ENCODE measurements around the gene SHCBP1L.

The SHCBP1L gene

DNA sequence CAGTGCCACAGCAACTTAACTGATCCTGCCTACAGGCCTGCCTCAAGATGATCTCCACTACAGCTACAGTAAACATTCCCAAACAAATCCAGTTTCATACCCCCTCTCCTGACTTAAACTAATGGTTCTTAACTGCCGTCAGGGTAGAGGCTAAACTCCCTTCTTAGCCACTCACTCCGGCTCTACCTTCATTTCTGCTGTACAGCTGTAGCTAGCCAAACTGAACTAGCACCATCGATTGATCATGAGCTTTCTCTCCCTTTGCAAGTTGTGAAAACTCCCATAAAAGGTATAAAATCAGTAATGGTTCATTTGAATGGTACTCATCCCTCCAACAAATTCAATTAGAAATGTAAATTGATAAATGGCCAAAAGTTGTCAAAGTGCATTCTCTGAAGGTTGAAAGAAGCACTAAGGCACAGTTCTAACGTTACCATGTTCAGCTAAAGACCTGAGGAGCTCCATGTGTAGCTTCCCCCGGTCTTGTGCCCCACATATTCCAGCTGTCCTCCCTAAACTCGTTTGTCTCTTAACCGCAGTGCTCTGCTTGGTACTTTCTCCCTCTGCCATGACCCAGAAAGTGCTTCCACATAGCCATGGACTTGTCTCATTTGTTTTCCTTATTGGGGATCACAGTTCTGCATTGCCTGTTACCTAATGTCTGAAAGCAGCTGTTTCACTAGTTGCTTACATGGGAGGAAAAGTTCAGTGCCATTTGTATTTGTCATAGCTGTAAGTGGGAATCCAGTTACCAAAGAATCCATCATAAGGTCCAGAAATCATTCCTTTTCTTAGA is 64.0 kb downstream of the SHCBP1L start:
- DNase-seq, result no peak

DNA sequence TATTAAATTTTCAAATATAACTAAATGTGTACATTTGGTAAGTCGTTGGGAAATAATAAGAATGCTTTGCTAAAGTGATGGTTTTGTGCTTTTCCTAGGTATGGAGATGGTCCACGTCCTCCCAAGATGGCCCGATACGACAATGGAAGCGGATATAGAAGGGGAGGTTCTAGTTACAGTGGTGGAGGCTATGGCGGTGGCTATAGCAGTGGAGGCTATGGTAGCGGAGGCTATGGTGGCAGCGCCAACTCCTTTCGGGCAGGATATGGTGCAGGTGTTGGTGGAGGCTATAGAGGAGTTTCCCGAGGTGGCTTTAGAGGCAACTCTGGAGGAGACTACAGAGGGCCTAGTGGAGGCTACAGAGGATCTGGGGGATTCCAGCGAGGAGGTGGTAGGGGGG is 66.0 kb downstream of the SHCBP1L start:
- DNase-seq, result no peak

DNA sequence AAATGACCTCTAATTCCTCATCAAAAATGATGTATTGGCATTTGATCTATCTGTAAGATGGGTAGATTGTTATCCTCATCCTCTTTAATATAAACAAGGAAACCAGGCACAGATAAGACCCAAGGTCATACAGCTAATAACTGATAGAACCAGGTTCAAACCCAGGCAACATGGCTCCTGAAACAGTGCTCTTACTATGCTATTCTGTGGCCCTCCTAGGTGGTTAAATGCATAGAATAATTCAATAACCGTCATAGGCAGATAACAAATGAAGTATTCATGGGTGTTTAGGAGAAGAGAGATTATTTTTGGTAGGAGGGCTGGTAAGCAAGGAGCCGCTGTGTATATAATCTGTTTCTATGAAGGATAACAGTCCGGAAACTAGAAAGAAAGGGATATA is 67.4 kb downstream of the SHCBP1L start:
- DNase-seq, result no peak

DNA sequence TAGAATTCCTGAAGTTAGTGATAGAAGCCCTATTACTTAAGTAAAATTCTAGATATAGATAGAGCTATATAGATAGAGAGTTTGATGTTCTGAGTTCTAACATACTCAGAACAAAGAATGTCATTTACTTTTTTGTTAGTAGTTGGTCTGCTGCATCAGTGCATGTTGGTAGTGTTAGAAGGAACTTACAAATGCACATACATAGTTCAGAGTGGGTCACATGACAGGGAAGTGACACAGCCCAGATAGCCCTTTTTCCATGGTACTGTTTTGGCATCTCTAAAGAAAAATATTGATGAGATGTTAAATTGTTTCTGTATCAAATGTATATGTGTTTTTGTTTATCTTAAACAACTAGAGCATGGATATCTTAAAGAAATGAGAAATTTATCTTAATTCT is 68.1 kb downstream of the SHCBP1L start:
- DNase-seq, result no peak

DNA sequence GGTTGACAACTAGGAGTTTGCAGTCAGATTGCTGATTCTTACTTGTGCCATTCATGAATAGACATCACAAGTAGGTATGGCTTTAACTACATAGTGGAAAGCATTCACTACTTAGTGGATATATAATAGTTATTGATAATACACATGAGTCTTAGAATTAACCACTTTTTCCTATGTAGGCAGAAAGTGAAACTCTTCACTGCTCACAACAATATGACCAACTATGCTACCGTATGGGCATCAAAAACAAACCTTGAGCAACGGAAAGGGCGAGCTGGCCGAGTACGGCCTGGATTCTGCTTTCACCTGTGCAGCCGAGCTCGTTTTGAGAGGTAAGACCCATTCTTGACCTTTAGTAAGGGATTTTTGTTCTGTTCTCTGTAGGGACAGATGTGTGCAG is 75.1 kb downstream of the SHCBP1L start:
- DNase-seq, result no peak

DNA sequence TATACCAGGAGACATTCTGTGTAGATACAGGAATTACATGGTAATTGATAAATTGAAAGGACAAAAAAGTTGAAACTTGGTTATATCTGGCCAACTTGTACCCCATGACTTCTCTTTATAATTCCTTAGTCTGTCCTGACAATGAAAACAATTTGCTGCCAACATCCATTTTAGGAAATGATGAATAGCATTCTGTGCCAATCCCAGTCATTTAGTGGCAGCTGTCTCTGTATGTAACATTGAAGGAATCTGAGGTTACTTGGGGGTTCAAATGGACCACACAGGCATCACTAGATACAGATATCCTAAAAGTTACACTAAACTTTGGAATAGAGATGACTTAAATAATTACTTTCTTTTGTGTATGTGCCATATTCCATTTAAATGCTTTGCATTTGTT is 75.6 kb downstream of the SHCBP1L start:
- DNase-seq, result no peak

DNA sequence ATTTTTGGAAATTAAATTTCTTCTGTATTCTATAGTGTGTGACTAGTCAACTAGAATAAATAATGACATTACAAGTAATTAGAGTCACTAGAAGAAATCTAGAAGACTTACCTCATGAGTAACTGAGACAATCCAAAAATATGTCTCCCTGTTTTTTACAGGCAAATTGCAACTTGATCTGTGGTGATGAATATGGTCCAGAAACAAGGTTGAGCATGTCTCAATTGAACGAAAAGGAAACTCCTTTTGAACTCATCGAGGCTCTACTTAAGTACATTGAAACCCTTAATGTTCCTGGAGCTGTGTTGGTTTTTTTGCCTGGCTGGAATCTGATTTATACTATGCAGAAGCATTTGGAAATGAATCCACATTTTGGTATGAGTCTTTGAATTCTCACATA is 77.1 kb downstream of the SHCBP1L start:
- DNase-seq, result no peak

DNA sequence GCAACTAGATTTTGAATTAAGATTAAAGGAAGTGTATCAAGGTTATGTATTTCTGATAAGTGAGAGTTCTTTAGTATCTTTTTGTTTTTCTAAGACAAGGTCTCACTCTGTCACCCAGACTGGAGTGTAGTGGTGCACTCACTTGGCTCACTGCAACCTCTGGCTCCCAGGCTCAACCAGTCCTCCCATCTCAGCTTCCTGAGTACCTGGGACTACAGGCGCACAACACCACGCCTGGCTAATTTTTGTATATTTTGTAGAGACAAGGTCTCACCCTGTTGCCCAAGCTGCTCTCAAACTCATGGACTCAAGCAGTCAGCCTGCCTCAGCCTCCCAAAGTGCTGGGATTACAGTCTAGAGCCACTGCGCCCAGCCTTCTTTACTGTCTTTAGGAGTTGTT is 80.1 kb downstream of the SHCBP1L start:
- DNase-seq, result no peak

DNA sequence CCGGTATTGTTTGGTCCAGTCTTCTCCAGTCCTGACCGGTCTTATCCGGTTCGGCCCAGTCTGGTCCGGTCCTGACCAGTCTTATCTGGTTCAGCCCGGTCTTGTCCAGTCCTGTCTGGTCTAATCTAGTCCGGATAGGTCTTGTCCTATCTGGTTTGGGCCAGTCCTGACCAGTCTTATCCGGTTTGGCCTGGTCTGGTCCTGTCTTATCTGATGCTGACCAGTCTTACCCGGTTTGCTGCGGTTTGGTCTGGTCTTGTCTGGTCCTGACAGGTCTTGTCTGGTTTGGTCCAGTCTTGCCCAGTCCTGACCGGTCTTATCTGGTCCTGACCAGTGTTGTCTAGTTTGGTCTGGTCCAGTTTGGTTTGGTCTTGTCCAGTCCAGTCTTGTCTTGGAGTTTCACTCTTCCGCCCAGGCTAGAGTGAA is 83.7 kb downstream of the SHCBP1L start:
- no peak for DNase-seq

DNA sequence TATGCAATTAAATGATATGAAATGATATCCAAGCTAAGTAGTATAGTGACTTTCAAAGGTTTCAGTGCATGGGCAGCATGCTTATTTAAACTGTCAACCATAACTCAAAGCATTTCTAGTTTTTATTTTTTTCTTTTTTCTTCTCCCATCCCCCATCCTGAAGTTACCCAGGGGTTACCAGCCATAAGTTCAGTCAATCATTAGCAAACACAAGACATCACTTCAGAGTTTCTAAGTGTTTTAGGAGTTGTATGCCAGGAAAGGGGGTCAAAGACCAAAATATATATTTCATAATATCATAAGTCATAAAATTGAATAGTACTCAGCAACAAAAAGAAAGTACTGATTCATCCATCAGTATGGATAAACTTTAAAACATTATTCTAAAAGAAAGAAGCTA is 85.1 kb downstream of the SHCBP1L start:
- DNase-seq, result no peak

DNA sequence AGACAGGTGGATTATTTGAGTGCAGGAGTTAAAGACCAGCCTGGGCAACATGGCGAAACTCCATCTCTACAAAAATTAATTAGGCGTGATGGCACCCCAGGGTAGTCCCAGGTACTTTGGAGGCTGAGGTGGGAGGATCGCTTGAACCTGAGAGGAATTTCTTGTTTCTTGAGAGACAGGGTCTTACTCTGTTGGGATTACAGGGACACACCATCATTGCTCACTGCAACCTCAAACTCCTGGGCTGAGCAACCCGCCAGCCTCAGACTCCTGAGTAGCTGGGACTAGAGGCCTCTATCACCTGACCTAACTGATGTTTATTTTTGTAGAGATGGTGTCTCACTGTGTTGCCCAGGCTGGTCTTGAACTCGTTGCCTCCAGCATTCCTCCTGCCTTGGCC is 89.0 kb downstream of the SHCBP1L start:
- DNase-seq, result no peak

DNA sequence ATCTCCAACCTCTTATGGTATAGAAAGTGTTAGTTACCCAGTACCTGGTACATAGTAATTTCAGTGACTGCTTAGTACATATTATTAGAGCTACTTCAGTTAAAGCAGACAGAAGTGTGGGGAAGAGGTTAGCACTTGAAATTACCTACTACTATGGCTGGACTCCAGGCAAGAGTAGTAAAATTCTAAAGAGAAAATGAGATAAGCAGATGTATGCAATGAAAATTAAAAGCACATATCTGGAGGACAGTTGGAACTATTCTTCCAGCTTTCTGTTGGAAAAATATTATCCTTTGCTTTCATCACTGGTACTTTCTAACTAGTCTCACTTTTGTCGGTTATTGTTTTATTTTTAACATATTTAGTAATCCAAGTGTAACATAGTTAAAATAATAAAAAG is 90.1 kb downstream of the SHCBP1L start:
- DNase-seq, result no peak

DNA sequence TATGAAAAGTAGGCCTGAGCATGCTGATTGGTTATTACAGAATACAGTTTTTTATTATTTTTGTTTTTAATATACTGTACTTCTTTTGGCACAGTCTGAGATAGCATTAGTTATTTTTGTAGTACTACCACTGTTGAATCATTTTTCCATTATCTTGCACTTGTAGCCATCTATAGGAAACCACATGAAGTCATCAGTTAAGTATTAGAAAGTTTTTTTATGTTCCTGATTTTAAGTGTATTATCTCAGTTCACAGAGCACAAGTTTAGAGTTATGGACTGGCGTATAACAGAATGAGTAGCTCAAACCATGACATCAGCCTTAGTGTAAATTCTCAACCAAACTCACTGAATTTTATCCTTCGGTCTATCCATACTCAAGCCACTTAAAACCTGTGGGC is 91.0 kb downstream of the SHCBP1L start:
- DNase-seq, result no peak

DNA sequence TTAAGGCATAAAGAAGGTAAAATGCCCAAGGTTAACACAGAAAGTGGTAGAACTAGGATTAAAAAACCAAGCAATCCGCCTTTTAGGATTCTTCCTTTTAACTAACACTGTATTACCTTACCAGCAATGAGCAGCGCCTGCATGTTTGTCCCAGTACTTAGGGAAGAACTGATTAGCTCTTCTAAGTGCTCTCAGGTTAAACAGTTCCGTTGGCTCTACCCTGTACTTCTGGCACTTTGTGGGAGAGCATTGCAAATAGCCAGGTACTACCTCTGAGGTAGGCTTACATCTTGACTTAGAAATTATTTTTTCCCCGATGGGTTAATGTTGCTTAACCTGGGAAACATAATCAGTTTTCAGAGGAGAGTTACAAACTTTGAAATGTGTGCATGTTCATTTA is 92.3 kb downstream of the SHCBP1L start:
- DNase-seq, result no peak

DNA sequence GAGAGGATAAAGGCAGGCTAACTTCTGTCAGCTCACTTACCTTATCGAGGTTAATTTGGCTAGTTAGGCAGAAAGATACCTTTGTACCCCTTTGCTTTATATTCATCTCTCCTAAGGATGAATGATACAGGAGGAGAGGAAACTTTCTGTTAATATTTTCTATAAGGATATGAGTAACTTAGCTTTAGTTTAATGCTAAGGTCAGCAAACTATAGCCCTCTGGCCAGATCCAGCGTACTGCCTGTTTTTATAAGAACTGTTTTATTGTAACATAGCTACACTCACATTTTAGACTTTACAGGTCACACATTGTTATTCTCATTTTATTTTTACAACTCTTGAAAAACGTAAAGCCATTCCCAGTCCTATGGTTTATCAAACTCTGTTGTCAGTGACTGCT is 95.8 kb downstream of the SHCBP1L start:
- no peak for DNase-seq

DNA sequence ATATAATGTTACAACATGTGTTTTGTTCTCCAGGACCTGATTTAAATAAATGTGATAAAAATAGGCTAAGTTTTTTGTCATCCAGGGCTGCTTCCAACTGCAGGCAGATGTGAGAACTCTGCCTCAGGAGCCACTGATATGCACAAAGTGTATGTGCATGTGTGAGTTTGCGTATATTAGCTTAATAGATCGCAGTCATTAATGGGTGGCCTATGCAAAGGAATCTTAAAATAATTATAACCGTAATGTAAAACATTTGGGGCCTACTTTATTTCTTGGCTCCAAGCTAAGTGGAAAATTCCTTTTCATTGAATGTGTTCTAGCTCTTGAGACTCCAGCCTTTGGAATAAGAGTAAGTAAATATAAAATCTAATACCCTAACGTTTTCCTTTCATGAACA is 97.1 kb downstream of the SHCBP1L start:
- DNase-seq, result no peak

DNA sequence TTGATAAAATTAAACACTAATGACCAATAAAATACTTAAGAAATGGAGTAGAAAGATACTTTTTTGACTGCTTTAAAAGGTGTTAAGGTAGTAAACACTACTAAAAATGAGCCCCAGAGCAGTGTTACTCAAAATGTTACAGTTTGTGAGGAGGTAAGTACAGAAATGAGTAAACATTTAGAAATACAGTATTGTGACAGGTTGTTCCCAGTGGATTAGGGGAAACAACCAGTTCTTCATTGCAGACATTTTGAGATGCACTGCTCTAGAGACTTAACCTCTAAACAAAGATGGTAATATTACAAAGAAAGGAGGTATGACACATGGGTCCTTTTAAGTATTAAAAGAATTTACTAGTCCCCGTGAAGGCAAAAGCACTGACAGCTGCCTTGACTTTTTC is 101.1 kb downstream of the SHCBP1L start:
- DNase-seq, result no peak

DNA sequence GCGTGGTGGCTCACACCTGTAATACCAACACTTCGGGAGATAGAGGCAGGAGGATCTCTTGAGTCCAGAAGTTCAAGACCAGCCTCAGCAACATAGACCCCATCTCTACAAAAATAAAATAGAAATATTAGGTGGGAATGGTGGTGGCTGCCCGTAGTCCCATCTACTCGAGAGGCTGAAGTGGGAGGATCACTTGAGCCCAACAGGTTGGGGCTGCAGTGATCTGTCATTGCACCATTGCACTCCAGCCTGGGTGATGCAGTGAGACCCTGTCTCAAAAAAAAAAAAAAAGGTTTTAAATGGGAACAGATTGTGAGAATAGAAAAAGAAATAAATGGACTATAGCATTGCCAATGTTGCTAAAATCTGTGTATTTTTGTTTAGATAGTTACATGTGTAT is 102.6 kb downstream of the SHCBP1L start:
- no peak for DNase-seq

Measured in NCI-H1436 (cell line).